GM18517 (cell line): Measurements from ENCODE around the gene MBD5.
"Not testable (repeated sequence)": the region's sequence is repeated elsewhere in the genome, so short reads cannot be mapped to it uniquely, and the experiment has no call there.

Experiments
- ATAC-seq: cut with Tn5 transposase; IDR thresholded peaks from one replicate; pipeline ENCODE4 v1.9.1; 2021; ENCODE audit warnings: mild to moderate bottlenecking, moderate library complexity; ENCODE audit not compliant: unreplicated experiment

The MBD5 gene

GRCh38 chr2:148538375-148538774 lies 517.5 kb downstream of the MBD5 start:
- ATAC-seq = no peak

GRCh38 chr2:148540022-148540421 lies 519.1 kb downstream of the MBD5 start:
- no peak for ATAC-seq

GRCh38 chr2:148541792-148542191 lies 520.9 kb downstream of the MBD5 start:
- no peak for ATAC-seq

GRCh38 chr2:148542614-148543013 lies 521.7 kb downstream of the MBD5 start:
- ATAC-seq = no peak

GRCh38 chr2:148543088-148543540 lies 522.2 kb downstream of the MBD5 start:
- not testable (repeated sequence) for ATAC-seq

- no peak for ATAC-seq
Observed at GRCh38 chr2:148545390-148546256, 524.7 kb downstream of the MBD5 start.

- ATAC-seq = no peak
Observed at GRCh38 chr2:148546270-148546669, 525.4 kb downstream of the MBD5 start.

GRCh38 chr2:148548716-148549400 lies 528.0 kb downstream of the MBD5 start:
- ATAC-seq = no peak

- ATAC-seq = peak; percentile 57
Observed at GRCh38 chr2:148552675-148553331, 531.9 kb downstream of the MBD5 start.

GRCh38 chr2:148553332-148553887 lies 532.5 kb downstream of the MBD5 start:
- no peak for ATAC-seq

- ATAC-seq = no peak
Observed at GRCh38 chr2:148554459-148555247, 533.8 kb downstream of the MBD5 start.

GRCh38 chr2:148555622-148556294 lies 534.9 kb downstream of the MBD5 start:
- no peak for ATAC-seq

GRCh38 chr2:148557844-148558436 lies 537.0 kb downstream of the MBD5 start:
- ATAC-seq = peak; percentile 81

GRCh38 chr2:148560496-148560895 lies 539.6 kb downstream of the MBD5 start:
- no peak for ATAC-seq

GRCh38 chr2:148561389-148561788 lies 540.5 kb downstream of the MBD5 start:
- ATAC-seq = no peak

- ATAC-seq = no peak
Observed at GRCh38 chr2:148565272-148565894, 544.5 kb downstream of the MBD5 start.
